ENCODE measurements around the gene PKNOX2. TPM values are rescaled to one million over a fixed set of nuclear protein-coding genes. Genes with fewer than 3 reads are reported as not detected.

PKNOX2 gene
- total and polyA plus RNA-seq, 9 of the 15 experiments (the other 6 are each of a cell fraction or from before 2014, with no cell fraction given): not detected

DNA sequence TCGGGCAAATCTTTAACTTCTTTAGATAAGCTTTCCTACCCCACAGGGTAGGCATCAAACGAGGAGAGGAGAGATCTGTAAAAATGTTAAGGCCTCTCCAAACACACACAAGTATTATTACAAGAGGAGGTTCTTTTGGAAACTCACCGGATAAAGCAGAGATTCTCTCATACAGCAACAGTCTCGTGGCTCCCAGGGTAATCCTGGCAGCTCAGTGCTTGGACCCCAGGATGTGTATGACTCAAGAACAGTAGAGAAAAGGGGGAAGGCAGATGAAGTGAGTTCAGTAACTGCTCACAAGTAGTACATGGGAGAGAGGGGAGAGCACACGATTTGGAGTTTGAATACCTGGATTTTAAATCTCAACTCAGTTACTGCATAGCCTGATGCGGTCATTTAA lies 210.6 kb downstream of the PKNOX2 start:
- no peaks in the 10 kb centered on the region for H3K9me3 ChIP-seq (replicated peaks; ENCODE audit: control insufficient read depth, insufficient read depth, low read depth, low read length)
- no peaks in the 10 kb centered on the region for H3K79me2 ChIP-seq (ENCODE audit: control insufficient read depth, insufficient read depth, low read length)
- no peak overlapping the region for H3K27ac ChIP-seq (ENCODE audit: extremely low read depth, low read depth, low read length)
- POLR2A ChIA-PET: interaction anchor here (0.7 to 0.9 kb wide), 2 partner anchors 21 to 216 kb away, joined by 3 to 4 read pairs; no protein-coding TSS in a partner anchor
- no peak overlapping the region for H3K9ac ChIP-seq (ENCODE audit: insufficient read depth in 1 of 2, low read depth in 2 of 2, low read length in 2 of 2)
- no peaks in the 10 kb centered on the region for H3K9me1 ChIP-seq (ENCODE audit: control insufficient read depth, insufficient read depth, low read length)
- H3K36me3 ChIP-seq (ENCODE audit: control insufficient read depth, insufficient read depth, low read length): no peaks in the 10 kb centered on the region
- H3K27me3 ChIP-seq (ENCODE audit: control insufficient read depth in 2 of 2, insufficient read depth in 2 of 2, low read length in 2 of 2): peaks cover 62 to 85% of the 10 kb centered on the region in 2 experiments
- in situ Hi-C loops (cut with MboI): no loop called here
- no peaks in the 10 kb centered on the region for H3K4me1 ChIP-seq (replicated peaks in 1 of 2; ENCODE audit: control insufficient read depth in 2 of 2, insufficient read depth in 2 of 2, low read length in 2 of 2)
- no peak overlapping the region for H3K4me2 ChIP-seq (ENCODE audit: insufficient read depth, low read length)
- WGBS (ENCODE audit: insufficient coverage, low coverage, missing lambda C conversion rate): 0% methylated on average over 6 of the region's 6 CpGs
- CTCF ChIA-PET (ENCODE audit: low intra/inter-chr PET ratio): no interaction called here
- H3K4me3 ChIP-seq: no peak overlapping the region
- no peak overlapping the region for H2AFZ ChIP-seq (ENCODE audit: low read depth, low read length)
- FAIRE-seq (no peak), ATAC-seq (no peak), DNase-seq (ENCODE audit: extremely low read depth in 1 of 4, low spot score in 3 of 4) (no peak)
- intact Hi-C loops (cut with micrococcal nuclease): no loop called here
- TF ChIP-seq ZKSCAN1 (IDR thresholded peaks at IDR 0.05; ENCODE audit: low read depth, low read length) (no peak), HCFC1 (IDR thresholded peaks at IDR 0.05; ENCODE audit: low read depth, low read length) (no peak), ZNF766 (CRISPR knock-in tag; conservative IDR thresholded peaks at IDR 0.05) (no peak)
- TF ChIP-seq, protein P1, sequence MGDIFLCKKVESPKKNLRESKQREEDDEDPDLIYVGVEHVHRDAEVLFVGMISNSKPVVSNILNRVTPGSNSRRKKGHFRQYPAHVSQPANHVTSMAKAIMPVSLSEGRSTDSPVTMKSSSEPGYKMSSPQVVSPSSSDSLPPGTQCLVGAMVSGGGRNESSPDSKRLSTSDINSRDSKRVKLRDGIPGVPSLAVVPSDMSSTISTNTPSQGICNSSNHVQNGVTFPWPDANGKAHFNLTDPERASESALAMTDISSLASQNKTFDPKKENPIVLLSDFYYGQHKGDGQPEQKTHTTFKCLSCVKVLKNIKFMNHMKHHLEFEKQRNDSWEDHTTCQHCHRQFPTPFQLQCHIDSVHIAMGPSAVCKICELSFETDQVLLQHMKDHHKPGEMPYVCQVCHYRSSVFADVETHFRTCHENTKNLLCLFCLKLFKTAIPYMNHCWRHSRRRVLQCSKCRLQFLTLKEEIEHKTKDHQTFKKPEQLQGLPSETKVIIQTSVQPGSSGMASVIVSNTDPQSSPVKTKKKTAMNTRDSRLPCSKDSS (IDR thresholded peaks at IDR 0.05; ENCODE audit: low read depth, partially characterized antibody): no peak
- TF ChIP-seq, protein P2, sequence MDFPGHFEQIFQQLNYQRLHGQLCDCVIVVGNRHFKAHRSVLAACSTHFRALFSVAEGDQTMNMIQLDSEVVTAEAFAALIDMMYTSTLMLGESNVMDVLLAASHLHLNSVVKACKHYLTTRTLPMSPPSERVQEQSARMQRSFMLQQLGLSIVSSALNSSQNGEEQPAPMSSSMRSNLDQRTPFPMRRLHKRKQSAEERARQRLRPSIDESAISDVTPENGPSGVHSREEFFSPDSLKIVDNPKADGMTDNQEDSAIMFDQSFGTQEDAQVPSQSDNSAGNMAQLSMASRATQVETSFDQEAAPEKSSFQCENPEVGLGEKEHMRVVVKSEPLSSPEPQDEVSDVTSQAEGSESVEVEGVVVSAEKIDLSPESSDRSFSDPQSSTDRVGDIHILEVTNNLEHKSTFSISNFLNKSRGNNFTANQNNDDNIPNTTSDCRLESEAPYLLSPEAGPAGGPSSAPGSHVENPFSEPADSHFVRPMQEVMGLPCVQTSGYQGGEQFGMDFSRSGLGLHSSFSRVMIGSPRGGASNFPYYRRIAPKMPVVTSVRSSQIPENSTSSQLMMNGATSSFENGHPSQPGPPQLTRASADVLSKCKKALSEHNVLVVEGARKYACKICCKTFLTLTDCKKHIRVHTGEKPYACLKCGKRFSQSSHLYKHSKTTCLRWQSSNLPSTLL (IDR thresholded peaks at IDR 0.05): no peak
- no TSS peak for BruUV-seq (replicated peaks)
- no peaks in the 10 kb centered on the region; the same call in 1 of the 2 replicates for H4K20me1 ChIP-seq (replicated peaks; ENCODE audit: control insufficient read depth, insufficient read depth, low read length)
